Dermis microvascular lymphatic vessel endothelial cell (primary cell): ENCODE data around the gene IGF2. TPM values are rescaled to one million over a fixed set of nuclear protein-coding genes. Genes with fewer than 3 reads are reported as not detected.
"Not testable (repeated sequence)": the region's sequence is repeated elsewhere in the genome, so short reads cannot be mapped to it uniquely, and the experiment has no call there.

Experiments
- DNase-seq, 2 donors: peaks; one replicate each; pipeline versions ENCODE4 v3.0.0 to v3.0.0-alpha.2; 2010; ENCODE audit warnings: low read depth in 2 of 2
- total RNA-seq: library from RNA; depleted of rRNA; stranded (reverse); fragments of >200 nt; gene quantifications from 2 replicates; pipeline ENCODE4 v1.2.1, GENCODE V29; 2014

IGF2 gene, protein sequence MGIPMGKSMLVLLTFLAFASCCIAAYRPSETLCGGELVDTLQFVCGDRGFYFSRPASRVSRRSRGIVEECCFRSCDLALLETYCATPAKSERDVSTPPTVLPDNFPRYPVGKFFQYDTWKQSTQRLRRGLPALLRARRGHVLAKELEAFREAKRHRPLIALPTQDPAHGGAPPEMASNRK
- total RNA-seq: 1.9 and 22.0 TPM in 2 replicates

DNA sequence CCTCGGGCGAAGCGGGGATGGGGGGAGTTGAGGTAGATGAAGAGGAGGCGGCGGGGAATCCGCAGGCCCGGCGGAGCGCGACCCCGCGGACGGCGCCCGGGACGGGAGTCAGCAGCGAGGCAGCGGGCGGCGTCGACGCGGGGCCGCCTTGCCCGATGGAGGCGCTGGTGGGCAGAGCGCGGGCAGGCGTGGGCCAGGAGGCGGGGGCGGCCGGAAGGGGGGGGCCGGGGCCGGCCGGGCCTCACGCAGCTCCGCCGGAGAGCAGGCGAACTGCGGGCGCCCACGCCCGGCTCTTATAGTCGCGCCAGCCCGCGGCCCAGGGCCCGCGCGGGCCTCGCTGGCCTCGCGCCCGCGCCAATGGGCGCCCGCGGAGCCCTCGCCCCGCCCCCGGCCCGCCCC lies at the start of gene IGF2:
TSS of gene IGF2 (minus strand) at position 267 of the 399 bp plus-strand sequence. CDS start 3,866 bp downstream, outside the sequence.
- DNase-seq: peak in 1 of 2 donors; percentile 25

DNA sequence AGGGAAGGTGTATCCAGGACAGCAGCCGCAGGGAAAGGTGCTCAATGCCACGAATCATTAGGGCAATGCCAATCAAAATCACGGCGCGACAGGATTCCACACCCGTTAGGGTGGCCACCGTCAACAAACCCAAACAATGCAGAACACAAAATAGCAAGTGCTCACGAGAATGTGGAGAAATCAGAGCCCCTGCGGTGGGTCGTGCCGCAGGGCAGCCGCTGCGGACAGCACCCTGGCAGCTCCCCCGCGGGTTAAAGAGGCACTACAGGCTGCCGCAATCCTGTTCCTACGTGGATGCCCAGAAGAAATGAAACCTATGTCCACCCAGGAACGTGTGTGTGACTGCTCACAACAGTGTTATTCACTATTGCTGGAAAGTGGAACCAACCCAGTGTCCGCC lies 49.6 kb upstream of the IGF2 start:
- no peak for DNase-seq

DNA sequence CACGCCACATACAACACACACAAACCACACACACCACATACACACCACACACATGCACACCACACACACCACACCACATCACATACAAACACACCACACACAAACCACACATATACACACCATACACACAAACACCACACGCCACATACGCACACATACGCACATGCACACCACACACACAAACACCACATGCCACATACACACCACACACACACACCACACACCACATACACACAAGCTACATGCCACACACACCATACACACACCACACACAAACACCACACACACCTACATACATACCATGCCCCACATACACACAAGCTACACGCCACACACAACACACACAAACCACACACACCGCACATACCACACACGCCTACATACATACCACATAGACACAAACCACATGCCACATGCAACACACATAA lies 48.1 kb upstream of the IGF2 start:
- no peak for DNase-seq

DNA sequence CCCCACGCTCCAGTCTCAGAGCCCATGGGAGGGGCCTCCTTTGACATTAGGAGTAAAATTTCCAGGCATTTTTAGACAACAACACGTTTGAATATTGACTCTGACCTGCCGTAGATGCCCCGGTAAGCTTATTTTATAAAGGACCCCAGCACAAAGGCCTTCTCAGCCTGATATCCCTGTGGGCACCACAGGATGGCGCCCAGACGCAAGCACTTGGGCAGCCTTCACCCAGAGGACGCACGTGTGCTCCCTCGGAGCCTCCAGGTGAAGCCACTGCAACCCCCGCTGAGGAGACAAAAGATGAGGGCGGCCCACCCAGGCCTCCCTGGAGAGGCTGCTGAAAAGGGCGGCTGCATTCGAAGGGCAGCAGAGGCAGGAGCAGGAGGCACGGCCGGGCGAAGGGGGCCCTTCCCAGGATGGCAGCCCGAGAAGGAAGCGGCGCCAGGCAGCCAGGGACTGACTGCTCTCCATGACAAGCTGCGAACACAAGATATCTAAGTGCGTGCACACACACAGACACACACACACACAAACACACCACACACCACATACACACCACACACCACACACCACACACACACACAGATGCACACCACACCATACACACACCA lies 47.6 kb upstream of the IGF2 start:
- DNase-seq: peak in 1 of 2 donors; percentile 32

DNA sequence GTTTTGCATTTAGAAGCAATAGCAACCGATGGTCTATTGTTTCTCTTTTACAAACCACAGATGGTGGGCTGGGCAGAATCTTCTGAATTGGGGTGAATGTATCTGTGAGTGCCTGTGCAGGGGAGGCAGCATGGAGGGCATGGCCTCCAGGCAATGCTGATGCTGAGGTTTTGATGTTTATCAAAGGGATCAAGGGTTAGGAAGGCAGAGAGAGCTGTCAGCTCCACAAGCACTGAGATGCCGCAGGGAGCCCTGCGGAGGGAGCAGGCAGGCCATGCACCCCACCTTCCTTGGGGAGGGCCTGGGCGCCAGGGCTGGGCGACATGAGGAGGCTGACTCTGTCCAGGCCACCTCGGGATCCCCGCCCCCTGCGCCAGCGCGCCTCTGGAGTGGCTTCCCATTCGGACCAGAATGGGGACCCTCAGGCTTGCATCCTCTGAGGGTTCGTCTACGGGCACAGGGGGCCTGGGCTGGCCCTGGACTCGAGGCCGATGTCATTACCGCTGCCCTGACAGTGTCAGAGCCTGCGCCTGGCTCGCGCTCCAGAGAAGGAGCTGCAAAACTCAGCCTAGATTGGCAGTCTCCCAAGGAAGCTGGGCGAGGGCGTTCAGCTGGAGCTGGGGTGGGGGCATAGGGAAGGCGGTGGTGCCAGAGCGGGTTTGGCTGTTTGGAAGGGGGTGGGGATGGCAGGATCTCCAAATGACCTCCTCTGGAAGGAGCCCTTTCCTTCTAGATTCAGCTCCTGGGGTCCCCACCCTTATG lies 46.3 kb upstream of the IGF2 start:
- DNase-seq: no peak

DNA sequence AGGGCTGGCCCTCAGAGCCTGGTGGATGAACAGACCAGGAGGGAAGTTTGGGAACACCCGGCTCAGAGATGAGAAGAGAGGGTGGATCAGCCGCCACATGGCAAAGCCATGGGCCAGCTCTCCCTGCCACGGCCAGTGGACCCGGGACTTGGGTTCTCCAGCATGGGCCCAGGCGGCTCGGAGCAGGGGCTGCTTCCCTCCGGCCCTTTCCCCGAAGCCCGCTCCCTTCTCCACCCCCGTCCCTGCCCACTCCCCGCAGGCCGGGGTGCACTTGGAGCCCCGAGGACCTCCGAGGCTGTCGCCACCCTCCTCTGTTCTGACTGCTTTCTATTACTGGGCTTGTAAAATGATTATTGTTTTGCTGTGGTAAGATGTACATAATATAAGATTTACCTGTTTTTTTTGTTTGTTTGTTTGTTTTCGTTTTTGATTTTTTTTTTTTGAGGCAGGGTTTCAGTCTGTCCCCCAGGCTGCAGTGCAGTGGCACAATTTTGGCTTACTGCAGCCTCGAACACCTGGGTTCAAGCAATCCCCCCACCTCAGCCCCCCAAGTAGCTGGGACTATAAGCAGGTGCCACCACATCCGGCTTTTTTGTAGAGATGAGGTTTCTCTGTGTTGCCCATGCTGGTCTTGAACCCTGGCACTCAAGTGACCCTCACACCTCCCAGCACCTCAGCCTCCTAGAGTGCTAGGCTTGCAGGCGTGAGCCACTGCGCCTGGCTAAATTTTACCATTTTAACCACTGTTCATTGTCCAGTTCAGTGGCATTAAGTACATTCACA lies 43.7 kb upstream of the IGF2 start:
- no peak for DNase-seq

DNA sequence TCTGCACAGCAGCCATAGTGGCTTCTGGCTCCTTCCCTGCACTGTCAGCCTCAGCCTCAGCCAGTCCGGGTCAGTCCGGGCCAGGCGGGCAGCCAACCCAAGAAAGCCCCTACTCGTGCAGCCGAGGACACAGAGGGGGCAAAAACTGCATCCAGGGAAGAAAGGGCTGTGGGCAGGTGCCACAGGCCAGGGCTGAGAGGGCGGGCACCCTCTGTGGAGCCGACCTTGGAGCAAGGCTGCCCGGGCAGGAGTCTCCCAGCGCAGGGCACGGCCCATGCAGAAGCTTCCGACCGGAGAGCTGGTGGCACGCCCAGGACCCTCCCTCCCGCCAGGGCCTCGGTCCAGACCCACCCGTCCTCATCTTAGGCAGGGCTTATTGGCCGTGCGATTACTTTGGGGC lies 42.9 kb upstream of the IGF2 start:
- no peak for DNase-seq

DNA sequence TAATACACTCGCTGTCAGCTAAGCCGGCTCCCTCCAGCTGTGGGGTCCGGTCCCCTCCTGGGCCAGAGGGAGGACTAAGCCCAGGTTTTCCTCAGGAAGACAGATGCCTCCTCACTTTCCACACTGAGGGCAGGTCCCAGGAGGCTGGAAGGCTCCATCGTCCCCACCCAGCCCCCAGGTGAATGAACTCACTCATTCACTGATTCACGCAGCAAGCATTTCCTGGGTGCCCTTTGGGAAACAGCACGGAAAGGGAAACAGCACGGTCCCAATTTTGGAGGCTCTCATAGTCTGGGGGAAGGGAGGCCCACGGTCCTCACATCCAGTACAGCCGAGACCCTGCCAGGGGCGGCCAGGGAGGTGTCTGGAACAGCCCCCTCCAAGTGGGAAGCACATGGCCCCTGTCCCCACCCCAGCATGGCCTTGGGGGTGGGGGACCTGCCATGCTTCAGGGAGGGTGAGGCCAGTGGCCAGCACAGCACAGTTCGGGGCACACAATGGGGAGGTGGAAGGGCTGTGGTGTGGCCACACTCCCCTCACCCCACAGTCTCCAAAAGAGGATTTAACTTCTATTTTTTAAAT lies 41.7 kb upstream of the IGF2 start:
- DNase-seq: no peak

DNA sequence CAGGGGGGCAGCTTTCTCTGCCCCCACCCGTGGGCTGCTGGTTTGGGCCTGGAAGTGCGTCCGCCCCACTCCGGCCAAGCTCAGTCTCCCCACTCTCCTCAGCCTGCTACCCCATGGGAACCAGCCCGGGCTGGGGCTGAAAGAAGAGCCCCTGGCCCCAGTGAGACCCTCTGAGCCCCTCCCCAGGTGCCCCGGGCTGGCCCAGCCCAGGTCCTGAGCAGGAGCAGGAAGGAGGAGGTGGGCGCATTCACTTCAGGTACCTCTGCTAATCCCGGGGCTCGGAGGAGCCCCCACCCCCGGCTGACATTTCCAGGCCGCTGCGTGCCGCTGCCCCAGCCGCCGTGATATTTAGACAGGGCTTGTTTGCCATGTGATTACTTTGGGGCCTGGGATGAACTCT lies 41.2 kb upstream of the IGF2 start:
- no peak for DNase-seq

DNA sequence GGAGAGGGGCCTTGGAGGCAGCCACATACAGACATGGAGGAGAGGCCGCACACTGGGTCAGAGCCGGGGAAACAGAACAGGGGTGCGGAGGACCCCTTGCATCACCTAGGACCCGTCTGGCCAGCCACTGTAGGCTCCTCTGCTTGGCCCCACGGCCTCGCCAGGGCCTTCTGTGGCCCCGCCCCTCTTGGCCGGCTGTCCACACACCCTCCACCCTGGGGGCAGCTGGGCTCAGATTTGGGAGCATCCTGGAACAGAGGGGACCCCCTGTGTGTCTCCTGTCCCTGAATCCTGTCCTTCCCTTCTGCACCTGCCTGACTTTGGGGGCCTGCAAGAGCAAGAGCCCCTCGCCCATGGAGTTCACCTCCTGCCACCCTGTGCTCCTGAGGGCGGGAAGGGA lies 40.3 kb upstream of the IGF2 start:
- DNase-seq: no peak

DNA sequence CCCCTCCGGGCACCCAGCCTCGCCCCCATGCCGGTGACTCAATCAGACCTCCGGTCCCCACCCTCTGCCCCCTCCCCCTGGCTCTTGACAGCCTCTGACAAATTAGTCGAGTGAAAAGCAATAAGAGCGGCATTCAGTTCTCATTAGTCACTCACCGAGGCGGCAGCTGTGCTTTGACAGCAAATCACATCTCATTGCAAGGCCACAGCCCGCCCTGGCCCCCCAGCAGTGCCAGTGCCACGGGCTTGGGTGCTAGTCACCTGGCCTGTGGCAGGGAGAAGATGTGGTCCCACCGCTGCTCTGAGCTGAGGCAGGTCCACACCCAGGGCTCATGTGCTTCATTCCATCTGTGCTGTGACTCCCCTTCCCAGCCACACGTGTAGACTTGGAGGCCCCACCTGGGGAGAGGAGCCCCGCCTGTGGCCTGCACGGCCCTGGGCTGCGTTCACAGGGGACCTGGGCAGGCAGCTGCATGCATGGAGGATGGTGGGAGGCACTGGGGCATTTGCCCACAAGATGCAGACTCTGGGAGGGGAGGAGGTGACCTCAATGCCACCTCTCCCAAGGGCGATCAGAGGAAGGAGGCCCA lies 39.8 kb upstream of the IGF2 start:
- peak in 1 of 2 donors; percentile 8 for DNase-seq

DNA sequence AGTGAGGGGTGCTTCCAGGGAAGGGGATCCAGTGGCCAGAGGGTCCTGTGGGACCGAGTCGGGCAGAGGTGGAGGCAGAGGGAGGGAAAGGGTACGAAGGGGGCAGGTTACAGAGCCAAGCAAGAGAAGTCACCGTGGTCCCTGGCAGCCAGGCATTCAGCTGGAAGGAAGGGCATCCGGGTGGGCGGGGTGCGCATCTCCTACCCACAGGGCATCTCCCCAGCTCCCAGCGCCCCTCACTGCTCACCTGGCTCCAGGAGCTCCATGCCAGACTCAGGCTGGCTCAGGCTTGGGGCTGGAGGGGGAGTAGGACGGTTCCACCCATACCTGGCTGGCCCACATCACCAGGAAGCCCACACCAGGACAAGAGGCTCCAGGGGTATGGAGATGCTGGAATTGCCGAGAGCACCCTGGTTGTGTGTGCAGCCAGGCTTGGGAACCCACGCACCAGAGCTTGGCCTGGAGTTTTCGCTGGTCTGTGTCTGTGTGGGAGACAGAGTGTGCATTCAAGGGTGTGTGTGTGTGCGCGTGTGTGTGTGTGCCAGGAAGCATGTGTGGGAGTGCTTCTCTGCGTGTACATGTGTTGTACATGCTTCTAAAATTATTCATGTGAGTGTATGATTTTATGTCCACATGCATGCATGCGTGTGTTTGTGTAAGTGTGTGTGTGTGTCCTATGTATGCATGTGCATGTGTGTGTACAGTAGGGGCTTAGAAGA lies 39.0 kb upstream of the IGF2 start:
- DNase-seq: not testable (repeated sequence)

DNA sequence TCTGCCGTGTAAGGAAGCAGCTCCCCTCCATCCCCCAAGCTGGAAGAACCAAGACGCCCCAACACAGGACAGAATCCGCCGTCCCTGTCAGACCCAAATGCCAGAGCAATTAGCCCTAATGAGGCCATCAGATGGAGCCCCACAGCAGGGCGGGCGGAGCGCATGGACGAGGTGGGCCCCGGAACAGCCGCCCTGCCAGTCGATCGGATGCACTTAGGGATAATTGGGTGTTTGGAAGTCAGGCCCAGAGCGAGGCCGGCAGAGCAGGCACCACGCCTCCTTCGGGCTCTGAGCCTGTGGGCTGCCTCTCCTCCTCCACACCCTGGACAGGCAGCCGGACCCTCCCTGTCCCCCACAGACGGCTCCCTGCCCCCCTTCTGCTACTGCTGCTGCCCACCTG lies 37.9 kb upstream of the IGF2 start:
- DNase-seq: no peak

DNA sequence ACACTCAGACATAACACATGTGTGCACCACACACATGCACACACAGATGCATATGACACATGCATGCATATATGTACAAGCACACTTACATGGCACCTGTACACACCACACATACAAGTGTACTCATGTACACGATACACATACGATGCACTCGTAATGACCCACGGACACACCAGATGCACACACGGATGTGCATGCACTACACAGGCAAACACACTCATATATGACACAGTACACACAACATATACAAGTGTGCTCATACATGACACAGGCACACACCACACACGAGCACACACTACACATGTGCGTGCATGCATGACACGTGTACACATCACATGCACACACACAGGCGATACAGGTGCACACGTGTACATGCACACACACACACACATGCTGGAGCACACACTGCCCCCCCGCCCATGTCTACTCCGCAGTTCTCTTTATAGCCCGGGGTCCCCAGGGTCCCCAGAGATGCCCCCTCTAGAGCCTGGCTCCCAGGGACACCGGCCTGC lies 37.3 kb upstream of the IGF2 start:
- no peak for DNase-seq

DNA sequence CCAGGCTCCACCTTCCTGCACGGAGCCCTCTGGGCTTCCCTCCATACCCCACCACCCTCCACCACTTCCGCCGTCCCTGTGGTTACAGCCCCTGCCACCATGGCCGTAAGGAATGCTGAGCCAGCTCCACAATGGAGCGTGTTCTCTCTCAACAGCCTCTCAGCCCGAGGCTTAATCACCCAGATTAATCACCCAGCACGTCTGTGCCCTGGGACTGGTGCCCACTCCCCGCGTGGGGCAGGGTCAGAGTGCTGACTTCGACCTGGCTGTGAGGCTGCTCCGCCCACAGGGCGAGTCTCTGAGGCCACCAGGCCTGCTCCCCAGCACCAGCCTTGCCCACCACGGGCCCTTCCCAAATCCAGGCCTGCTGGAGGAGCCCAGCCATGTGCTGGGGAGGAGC lies 36.5 kb upstream of the IGF2 start:
- no peak for DNase-seq

DNA sequence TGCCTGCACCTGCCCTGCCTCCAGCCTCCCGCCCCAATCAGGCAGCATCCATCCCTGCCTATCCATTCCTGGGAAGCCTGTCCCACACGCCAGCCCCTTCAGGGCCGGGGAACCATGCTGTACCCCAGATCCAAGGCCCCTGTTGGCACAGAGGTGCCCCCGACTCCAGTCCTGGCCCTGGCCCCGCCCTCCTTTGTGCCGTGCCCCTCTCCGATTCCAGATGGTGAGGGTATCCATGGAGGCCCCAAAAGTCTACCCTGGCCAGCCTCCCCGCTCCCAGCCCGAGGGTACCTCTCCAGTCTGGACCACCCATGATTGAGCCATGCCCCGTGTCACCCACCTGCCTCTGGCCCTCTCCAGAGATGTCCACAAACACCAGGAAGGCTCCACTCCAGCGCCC lies 35.2 kb upstream of the IGF2 start:
- no peak for DNase-seq

DNA sequence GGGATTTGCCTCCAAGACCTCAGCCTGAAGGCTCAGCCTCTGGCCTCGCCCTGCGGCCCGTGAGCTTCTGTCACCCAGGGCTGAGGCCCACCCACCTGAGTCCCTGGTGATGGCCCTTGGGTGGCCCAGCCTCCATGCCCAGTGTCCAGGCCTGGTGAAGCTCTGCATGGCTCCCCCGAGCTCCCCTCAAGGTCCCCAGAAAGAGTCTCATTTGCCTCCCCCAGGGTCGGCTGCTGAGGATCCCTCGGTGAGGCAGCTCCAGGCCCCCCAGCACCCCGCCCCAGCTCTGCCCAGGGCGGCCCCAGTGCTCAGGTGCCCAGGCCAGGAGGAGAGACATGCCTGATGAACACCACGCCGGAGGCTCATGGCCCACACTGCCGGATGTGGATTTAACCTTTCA lies 34.6 kb upstream of the IGF2 start:
- no peak for DNase-seq

DNA sequence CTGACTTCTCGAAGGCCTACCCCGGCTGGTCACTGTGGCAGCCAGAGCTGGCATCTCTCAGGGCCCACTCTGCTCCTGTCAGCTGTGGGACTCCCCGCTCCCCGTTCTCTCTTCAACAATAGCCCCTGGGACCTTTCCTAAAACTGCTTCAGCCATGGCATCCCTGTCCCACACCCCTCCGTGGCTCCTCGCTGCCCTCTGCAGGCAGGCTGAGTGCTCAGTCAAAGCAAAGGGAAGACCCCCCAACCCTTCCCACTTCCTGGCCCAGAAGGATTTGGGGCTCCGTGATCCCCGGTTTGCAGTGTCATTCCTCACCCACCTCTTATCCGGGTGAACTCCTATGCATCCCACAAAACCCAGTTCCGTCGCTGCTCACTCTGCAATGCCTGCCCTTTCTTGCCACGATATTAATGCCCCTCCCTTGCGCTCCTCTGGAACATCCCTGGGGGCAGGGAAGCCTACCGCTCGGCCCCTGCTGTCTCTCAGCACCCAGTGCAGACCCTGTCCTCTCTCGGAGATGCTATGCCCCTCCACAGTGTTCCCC lies 34.0 kb upstream of the IGF2 start:
- no peak for DNase-seq

DNA sequence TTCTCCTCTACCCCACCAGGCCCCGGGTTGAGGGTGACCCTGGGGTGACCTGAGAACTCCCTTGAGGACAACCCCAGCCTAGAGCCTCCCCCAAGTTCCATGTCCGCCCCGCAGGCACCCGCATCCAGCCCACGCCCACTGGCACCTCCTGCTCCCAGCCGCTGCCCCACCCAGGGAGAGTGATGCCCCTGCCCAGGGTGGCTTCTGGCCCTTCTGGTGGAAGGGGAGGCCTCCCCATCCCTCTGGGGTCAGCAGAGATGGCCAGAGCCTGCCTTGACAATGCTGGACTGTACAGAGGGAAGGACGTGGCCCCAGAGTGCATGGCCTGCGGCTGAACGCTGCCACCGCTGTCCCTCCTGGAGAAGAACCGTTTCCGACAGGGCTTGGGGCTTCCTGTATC lies 33.5 kb upstream of the IGF2 start:
- no peak for DNase-seq

DNA sequence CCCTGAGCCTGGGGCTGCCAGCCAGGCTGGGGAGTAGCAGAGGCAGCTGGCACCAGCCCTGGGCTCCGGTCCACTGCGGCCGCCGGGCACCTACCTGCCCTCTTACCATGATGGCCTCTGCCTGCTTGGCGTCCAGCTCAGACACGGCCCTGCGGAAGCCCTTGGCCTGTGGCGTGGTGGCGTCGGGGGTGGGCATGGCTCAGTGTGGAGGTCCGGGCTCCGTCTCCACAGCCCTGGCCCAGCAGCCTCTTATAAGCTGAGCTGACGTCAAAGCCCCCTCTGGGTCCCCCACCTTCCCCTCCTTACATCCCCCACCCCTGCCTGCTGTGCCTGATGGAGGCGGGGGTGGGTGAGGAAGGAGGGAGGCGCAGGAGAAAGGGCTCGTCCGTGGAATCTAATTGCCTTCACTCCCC lies 32.4 kb upstream of the IGF2 start, which contains the start of gene TH:
TSS of gene TH (minus strand) at position 225 of the 413 bp plus-strand sequence. CDS start at position 196, 29 bp downstream.
- DNase-seq: no peak
